SU-DHL-6 (cell line): Measurements from ENCODE around the gene PTPRJ.

ENCODE experiments used
- H2AFZ ChIP-seq: fragments of 200-600 bp; sonication (generic); 2 replicates; pipeline ENCODE4 v1.6.1; 2014; ENCODE audit warnings: low read depth, mild to moderate bottlenecking, moderate library complexity, mixed read lengths, antibody characterized with exemption, low read length; ENCODE audit not compliant: severe bottlenecking
- H3F3A ChIP-seq: fragments of 200-600 bp; shearing (Covaris generic); 2 replicates; pipeline ENCODE4 v1.6.0; 2016; ENCODE audit warnings: antibody characterized with exemption, mild to moderate bottlenecking; ENCODE audit not compliant: insufficient read depth
- H3K27ac ChIP-seq: fragments of 200-600 bp; sonication (generic); 2 replicates; pipeline ENCODE4 v1.5.1; 2016; ENCODE audit warnings: low read depth, mild to moderate bottlenecking, low read length, moderate library complexity, mixed read lengths
- H3K27me3 ChIP-seq: fragments of 200-600 bp; sonication (generic), shearing (Covaris generic); 2 replicates; pipeline ENCODE4 v1.6.0; 2014; ENCODE audit warnings: mild to moderate bottlenecking, low read length
- H3K36me3 ChIP-seq: fragments of 200-600 bp; sonication (generic); 2 replicates; pipeline ENCODE4 v1.6.1; 2014; ENCODE audit warnings: mild to moderate bottlenecking, low read length, mixed read lengths
- H3K4me2 ChIP-seq: fragments of 300-600, 200-600 bp; shearing (Covaris generic), sonication (generic); 2 replicates; pipeline ENCODE4 v1.6.0; 2014; ENCODE audit warnings: low read length, low read depth, mild to moderate bottlenecking; ENCODE audit not compliant: poor library complexity, severe bottlenecking
- H3K4me3 ChIP-seq: fragments of 200-600 bp; sonication (generic); 2 replicates; pipeline ENCODE4 v1.5.1; 2014; ENCODE audit warnings: antibody characterized with exemption, low read length, mild to moderate bottlenecking, mixed read lengths; ENCODE audit not compliant: insufficient read depth, poor library complexity, severe bottlenecking
- H3K79me2 ChIP-seq: fragments of 200-600 bp; sonication (generic); 2 replicates; pipeline ENCODE4 v1.6.1; 2014; ENCODE audit warnings: mild to moderate bottlenecking, low read length, moderate library complexity; ENCODE audit not compliant: insufficient read depth
- H3K9ac ChIP-seq: fragments of 200-600 bp; sonication (generic); 2 replicates; pipeline ENCODE4 v1.7.0; 2014; ENCODE audit warnings: mild to moderate bottlenecking, low read length
- H3K9me2 ChIP-seq: fragments of 200-600 bp; sonication (generic); replicated peaks from 2 replicates; pipeline ENCODE4 v1.6.1; 2014; ENCODE audit warnings: low read length; ENCODE audit not compliant: insufficient read depth
- H3K9me3 ChIP-seq: fragments of 200-600 bp; sonication (generic); 2 replicates; pipeline ENCODE4 v1.6.1; 2014; ENCODE audit warnings: low read length, mixed read lengths; ENCODE audit not compliant: insufficient read depth
- H4K20me1 ChIP-seq: fragments of 200-600 bp; sonication (generic); 2 replicates; pipeline ENCODE4 v1.6.1; 2014; ENCODE audit warnings: low read depth, mild to moderate bottlenecking, antibody characterized with exemption, low read length, moderate library complexity, mixed read lengths
- CTCF ChIP-seq: fragments of 200-600 bp; sonication (generic); IDR thresholded peaks from one replicate; pipeline ENCODE4 v1.5.1; 2017; ENCODE audit warnings: antibody characterized with exemption, mild to moderate bottlenecking, low read length, moderate library complexity; ENCODE audit not compliant: insufficient read depth, poor library complexity, severe bottlenecking
- EZH2phosphoT487 ChIP-seq: fragments of 200-600 bp; sonication (generic), shearing (Covaris generic); conservative IDR thresholded peaks from 2 replicates; pipeline ENCODE4 v1.6.1; 2018; ENCODE audit warnings: mild to moderate bottlenecking, antibody characterized with exemption, low read length, moderate library complexity, mixed read lengths

Gene PTPRJ

DNA sequence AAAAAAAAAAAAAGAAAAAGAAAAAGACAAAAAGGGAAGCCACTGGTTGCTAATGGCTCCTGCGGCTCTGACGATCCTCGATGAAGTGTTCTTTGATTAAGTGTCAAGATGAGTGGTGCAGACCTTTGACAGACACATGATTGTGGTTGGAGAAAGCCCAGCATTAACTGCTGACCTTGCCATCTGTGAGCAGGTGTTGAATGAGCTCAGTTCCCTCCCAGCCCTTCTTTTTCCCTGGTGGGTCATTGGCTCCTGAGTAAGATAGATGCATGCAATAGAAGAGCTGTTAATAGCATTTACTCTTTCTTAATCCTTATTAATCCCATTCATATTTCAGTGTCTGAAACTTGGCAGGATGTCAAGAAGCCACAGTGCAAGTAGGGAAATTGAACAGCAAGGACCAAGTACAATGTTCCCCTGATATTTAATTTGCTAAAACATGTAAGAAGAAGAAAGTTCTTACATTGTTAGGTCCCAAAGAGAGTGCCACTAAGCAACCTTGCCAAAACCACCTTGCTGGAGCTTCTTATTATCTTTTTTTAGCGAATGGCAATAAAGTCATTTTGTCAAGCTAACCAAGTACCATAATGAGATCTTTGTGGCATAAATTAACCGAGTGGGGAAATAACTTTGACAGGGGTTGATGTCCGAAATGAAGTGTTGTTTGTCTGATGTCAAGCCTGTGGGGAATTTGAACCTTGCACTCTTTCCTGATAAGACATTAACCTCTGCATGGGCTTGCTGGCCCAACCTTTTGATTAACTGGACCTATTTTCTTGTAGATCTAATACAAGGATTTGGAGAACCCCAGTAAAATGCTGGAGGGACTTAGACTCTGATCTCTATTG lies 113.7 kb downstream of the PTPRJ start:
- H3K79me2 ChIP-seq: no peaks in the 10 kb centered on the region
- TF ChIP-seq EZH2phosphoT487: no peak
- TF ChIP-seq CTCF: no peak
- no peaks in the 10 kb centered on the region for H3F3A ChIP-seq
- H3K27ac ChIP-seq: no peak overlapping the region
- no peaks in the 10 kb centered on the region for H3K9me3 ChIP-seq
- no peaks in the 10 kb centered on the region for H3K36me3 ChIP-seq
- H3K4me3 ChIP-seq: no peak overlapping the region
- no peaks in the 10 kb centered on the region for H4K20me1 ChIP-seq
- H2AFZ ChIP-seq: no peak overlapping the region
- H3K9ac ChIP-seq: no peak overlapping the region
- no peaks in the 10 kb centered on the region for H3K9me2 ChIP-seq
- no peak overlapping the region for H3K4me2 ChIP-seq
- H3K27me3 ChIP-seq: no peaks in the 10 kb centered on the region

- TF ChIP-seq EZH2phosphoT487 (no peak), CTCF (no peak)
- no peak overlapping the region for H3K4me2 ChIP-seq
- H3K4me3 ChIP-seq: no peak overlapping the region
- H2AFZ ChIP-seq: no peak overlapping the region
- H3K36me3 ChIP-seq: no peaks in the 10 kb centered on the region
- H4K20me1 ChIP-seq: no peaks in the 10 kb centered on the region
- H3K9me3 ChIP-seq: no peaks in the 10 kb centered on the region
- H3K27me3 ChIP-seq: no peaks in the 10 kb centered on the region
- H3K9ac ChIP-seq: no peak overlapping the region
- H3K27ac ChIP-seq: no peak overlapping the region
- H3K79me2 ChIP-seq: no peaks in the 10 kb centered on the region
- H3K9me2 ChIP-seq: no peaks in the 10 kb centered on the region
- no peaks in the 10 kb centered on the region for H3F3A ChIP-seq
Observed at GRCh38 chr11:48094643-48095339, 114.4 kb downstream of the PTPRJ start.

DNA sequence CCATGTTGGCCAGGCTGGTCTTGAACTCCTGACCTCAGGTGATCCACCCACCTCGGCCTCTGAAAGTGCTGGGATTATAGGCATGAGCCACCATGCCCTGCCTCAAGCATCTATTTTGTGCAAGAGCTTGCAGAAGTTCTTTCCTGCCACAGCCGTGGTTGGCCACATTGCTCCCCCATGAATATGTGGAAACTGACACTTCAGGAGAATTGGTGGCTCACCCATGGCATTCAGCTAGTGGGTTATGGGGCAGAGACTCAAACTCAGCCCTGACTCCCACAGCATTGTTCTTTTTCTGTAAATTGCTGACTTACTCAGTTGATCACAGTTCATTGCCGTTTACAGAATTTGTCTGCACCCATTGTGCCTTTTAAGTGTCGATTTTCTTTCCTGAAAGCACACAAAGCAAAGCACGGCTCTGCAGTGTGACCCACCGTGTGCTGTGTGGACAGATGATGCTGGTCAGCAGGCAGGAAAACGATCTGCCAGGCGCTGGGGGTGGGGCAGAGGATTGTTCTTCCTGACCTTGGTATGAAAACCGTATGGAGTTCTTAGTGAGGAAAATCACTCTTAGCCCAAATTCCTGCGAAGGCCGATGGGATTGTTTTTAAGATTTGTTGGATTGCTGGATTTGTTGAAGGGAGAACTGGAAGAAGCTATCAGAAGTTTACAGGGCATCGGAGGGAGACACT lies 115.6 kb downstream of the PTPRJ start:
- no peaks in the 10 kb centered on the region for H3F3A ChIP-seq
- H3K27me3 ChIP-seq: no peaks in the 10 kb centered on the region
- no peaks in the 10 kb centered on the region for H3K79me2 ChIP-seq
- no peaks in the 10 kb centered on the region for H3K9me3 ChIP-seq
- H3K9ac ChIP-seq: no peak overlapping the region
- no peak for TF ChIP-seq EZH2phosphoT487
- no peak for TF ChIP-seq CTCF
- no peaks in the 10 kb centered on the region for H3K36me3 ChIP-seq
- H2AFZ ChIP-seq: no peak overlapping the region
- no peaks in the 10 kb centered on the region for H4K20me1 ChIP-seq
- no peak overlapping the region for H3K27ac ChIP-seq
- no peak overlapping the region for H3K4me2 ChIP-seq
- no peak overlapping the region for H3K4me3 ChIP-seq
- H3K9me2 ChIP-seq: no peaks in the 10 kb centered on the region
